ENCODE measurements around the gene IGF2BP2. TPM values are rescaled to one million over a fixed set of nuclear protein-coding genes. Genes with fewer than 3 reads are reported as not detected.
"Not testable (repeated sequence)": the region's sequence is repeated elsewhere in the genome, so short reads cannot be mapped to it uniquely, and the experiment has no call there.

IGF2BP2 gene
- total RNA-seq, 4 donors from 2014 or later = 5.4 to 7.9 (median 6.2) TPM

GRCh38 chr3:185705498-185705897 is 119.3 kb downstream of the IGF2BP2 start:
- TF ChIP-seq CTCF (IDR thresholded peaks at IDR 0.05) = no peak
- no peak for TF ChIP-seq EP300 (IDR thresholded peaks at IDR 0.05)
- no peak for TF ChIP-seq POLR2A (IDR thresholded peaks at IDR 0.05; ENCODE audit: low read depth)
- TF ChIP-seq POLR2AphosphoS5 (IDR thresholded peaks at IDR 0.05) = no peak
- no peaks in the 10 kb centered on the region for H3K4me1 ChIP-seq
- no peaks in the 10 kb centered on the region for H3K36me3 ChIP-seq
- DNase-seq (ENCODE audit: extremely low spot score) = no peak
- no peak overlapping the region for H3K27ac ChIP-seq (replicated peaks in 1 of 4)
- H3K9me3 ChIP-seq = no peaks in the 10 kb centered on the region
- intact Hi-C loops (cut with DNase I) = no loop called here
- H3K4me3 ChIP-seq = no peak overlapping the region
- peaks cover 0 to 30% (median 2%) of the 10 kb centered on the region in 4 donors for H3K27me3 ChIP-seq

GRCh38 chr3:185702262-185703225 is 122.3 kb downstream of the IGF2BP2 start:
- Histone ChIP-seq H3K27ac (replicated peaks in 1 of 4) (no peak overlapping the region), H3K27me3 (peaks cover 0 to 32% (median 2%) of the 10 kb centered on the region in 4 donors), H3K4me3 (no peak overlapping the region), H3K4me1 (no peaks in the 10 kb centered on the region), H3K9me3 (no peaks in the 10 kb centered on the region), H3K36me3 (no peaks in the 10 kb centered on the region)
- TF ChIP-seq CTCF (IDR thresholded peaks at IDR 0.05) (no peak), POLR2A (IDR thresholded peaks at IDR 0.05; ENCODE audit: low read depth) (no peak), EP300 (IDR thresholded peaks at IDR 0.05) (no peak), POLR2AphosphoS5 (IDR thresholded peaks at IDR 0.05) (no peak)
- 48% methylated on average over 10 of the region's 10 CpGs for WGBS
- intact Hi-C loops (cut with DNase I) = no loop called here
- DNase-seq (ENCODE audit: extremely low spot score) = peak; percentile 88

GRCh38 chr3:185701611-185702261 is 123.1 kb downstream of the IGF2BP2 start:
- Histone ChIP-seq H3K9me3 (no peaks in the 10 kb centered on the region), H3K27ac (replicated peaks in 1 of 4) (no peak overlapping the region), H3K36me3 (no peaks in the 10 kb centered on the region), H3K4me1 (no peaks in the 10 kb centered on the region), H3K27me3 (peaks cover 0 to 28% (median 2%) of the 10 kb centered on the region in 4 donors), H3K4me3 (no peak overlapping the region)
- DNase-seq (ENCODE audit: extremely low spot score) = peak; percentile 57
- intact Hi-C loops (cut with DNase I) = no loop called here
- no peak for TF ChIP-seq CTCF (IDR thresholded peaks at IDR 0.05)
- TF ChIP-seq POLR2AphosphoS5 (IDR thresholded peaks at IDR 0.05) = no peak
- TF ChIP-seq EP300 (IDR thresholded peaks at IDR 0.05) = no peak
- TF ChIP-seq POLR2A (IDR thresholded peaks at IDR 0.05; ENCODE audit: low read depth) = no peak
- 67% methylated on average over 10 of the region's 10 CpGs for WGBS

- Histone ChIP-seq H3K36me3 (no peaks in the 10 kb centered on the region), H3K4me1 (no peaks in the 10 kb centered on the region), H3K27ac (replicated peaks in 1 of 4) (no peak overlapping the region), H3K9me3 (no peaks in the 10 kb centered on the region), H3K27me3 (peaks cover 0 to 21% (median 2%) of the 10 kb centered on the region in 4 donors), H3K4me3 (no peak overlapping the region)
- intact Hi-C loops (cut with DNase I) = no loop called here
- DNase-seq (ENCODE audit: extremely low spot score) = peak; percentile 24
- 53% methylated on average over 2 of the region's 2 CpGs for WGBS
- no peak for TF ChIP-seq POLR2A (IDR thresholded peaks at IDR 0.05; ENCODE audit: low read depth)
- no peak for TF ChIP-seq EP300 (IDR thresholded peaks at IDR 0.05)
- no peak for TF ChIP-seq CTCF (IDR thresholded peaks at IDR 0.05)
- no peak for TF ChIP-seq POLR2AphosphoS5 (IDR thresholded peaks at IDR 0.05)
These were observed 124.9 kb downstream of the IGF2BP2 start for GRCh38 chr3:185699927-185700326.

GRCh38 chr3:185697228-185697627 is 127.6 kb downstream of the IGF2BP2 start:
- DNase-seq (ENCODE audit: extremely low spot score); H3K36me3 ChIP-seq; H3K27ac ChIP-seq (replicated peaks in 1 of 4); H3K9me3 ChIP-seq; H3K4me1 ChIP-seq; H3K4me3 ChIP-seq; intact Hi-C loops (cut with DNase I): not testable (repeated sequence)
- H3K27me3 ChIP-seq = peaks cover 0 to 13% (median 2%) of the 10 kb centered on the region in 4 donors
- 90% methylated on average over 7 of the region's 7 CpGs for WGBS
